ENCODE measurements around the gene MRPS34.

MRPS34 gene

DNA sequence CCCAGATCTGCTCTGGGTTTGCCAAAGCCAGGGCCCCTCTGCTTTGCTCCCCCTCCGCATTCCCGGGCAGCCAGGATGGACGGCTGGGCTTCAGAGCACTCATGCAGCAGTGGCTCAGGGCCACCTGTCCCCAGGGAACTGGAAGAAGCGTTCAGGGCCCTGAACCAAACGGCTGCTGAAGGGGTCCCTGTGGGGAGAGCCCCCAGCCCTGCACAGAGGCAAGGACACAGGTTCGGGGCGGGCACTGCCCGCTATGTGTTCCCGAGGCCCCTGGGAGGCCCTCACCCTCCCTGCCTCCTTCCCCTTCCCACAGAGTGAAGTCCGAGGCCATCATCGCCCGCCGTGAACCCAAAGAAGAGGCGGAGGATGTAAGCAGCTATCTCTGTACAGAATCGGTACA lies 12.0 kb downstream of the MRPS34 start:
- no peak for DNase-seq (ENCODE audit: low read depth)
- TF ChIP-seq, protein P1, sequence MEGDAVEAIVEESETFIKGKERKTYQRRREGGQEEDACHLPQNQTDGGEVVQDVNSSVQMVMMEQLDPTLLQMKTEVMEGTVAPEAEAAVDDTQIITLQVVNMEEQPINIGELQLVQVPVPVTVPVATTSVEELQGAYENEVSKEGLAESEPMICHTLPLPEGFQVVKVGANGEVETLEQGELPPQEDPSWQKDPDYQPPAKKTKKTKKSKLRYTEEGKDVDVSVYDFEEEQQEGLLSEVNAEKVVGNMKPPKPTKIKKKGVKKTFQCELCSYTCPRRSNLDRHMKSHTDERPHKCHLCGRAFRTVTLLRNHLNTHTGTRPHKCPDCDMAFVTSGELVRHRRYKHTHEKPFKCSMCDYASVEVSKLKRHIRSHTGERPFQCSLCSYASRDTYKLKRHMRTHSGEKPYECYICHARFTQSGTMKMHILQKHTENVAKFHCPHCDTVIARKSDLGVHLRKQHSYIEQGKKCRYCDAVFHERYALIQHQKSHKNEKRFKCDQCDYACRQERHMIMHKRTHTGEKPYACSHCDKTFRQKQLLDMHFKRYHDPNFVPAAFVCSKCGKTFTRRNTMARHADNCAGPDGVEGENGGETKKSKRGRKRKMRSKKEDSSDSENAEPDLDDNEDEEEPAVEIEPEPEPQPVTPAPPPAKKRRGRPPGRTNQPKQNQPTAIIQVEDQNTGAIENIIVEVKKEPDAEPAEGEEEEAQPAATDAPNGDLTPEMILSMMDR (IDR thresholded peaks at IDR 0.05; ENCODE audit: control insufficient read depth, extremely low read depth, insufficient read depth) = no peak
- no peak overlapping the region for H3K4me3 ChIP-seq (ENCODE audit: low read depth, low read length)

DNA sequence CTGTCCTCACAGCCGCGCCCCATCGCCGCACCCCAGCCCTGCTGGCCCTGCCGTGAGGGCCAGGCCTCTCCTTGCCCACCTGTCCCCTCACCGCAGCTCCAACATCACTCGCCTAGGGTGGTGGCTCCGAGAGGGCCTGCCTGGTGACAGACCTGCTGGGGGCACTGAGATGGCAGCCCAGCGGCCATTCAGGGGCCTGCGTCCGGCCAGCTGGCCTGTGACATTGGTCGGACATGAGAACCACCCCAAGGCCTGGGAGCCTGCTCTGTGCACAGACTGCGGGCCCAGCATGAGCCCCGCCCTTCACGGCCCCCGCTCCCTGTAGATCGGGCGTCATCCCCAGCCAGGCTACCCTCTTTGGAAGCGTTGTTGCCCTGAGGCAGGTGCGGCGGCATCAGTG lies 13.4 kb downstream of the MRPS34 start:
- TF ChIP-seq, protein P1 (IDR thresholded peaks at IDR 0.05; ENCODE audit: control insufficient read depth, extremely low read depth, insufficient read depth) = no peak
- no peak for DNase-seq (ENCODE audit: low read depth)

DNA sequence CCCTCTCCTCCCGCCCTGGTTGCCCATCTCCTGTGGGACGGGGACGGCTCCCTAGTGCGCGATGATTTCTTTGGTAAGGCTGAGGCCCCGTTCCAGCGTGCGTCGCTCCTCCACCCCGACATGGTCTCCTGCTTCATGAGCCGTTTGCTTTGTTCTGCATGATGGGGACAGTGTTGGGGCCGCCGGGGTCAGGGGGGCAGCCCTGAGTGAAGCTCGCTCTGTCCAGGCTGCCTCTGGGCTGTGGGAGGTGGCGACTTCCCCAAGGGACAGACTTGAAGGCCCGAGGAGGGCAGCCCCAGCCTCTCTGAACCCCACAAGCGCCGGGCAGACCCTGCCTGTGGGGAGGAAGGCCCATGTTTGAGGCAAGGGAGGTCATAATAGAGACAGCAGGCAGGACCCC lies 14.0 kb downstream of the MRPS34 start:
- no peak for DNase-seq (ENCODE audit: low read depth)
- TF ChIP-seq, protein P1 (IDR thresholded peaks at IDR 0.05; ENCODE audit: control insufficient read depth, extremely low read depth, insufficient read depth) = no peak
- H3K4me3 ChIP-seq (ENCODE audit: low read depth, low read length) = no peak overlapping the region

More for the DNA sequence above, 13.4 kb downstream of the MRPS34 start:
- H3K4me3 ChIP-seq (ENCODE audit: low read depth, low read length) = no peak overlapping the region

DNA sequence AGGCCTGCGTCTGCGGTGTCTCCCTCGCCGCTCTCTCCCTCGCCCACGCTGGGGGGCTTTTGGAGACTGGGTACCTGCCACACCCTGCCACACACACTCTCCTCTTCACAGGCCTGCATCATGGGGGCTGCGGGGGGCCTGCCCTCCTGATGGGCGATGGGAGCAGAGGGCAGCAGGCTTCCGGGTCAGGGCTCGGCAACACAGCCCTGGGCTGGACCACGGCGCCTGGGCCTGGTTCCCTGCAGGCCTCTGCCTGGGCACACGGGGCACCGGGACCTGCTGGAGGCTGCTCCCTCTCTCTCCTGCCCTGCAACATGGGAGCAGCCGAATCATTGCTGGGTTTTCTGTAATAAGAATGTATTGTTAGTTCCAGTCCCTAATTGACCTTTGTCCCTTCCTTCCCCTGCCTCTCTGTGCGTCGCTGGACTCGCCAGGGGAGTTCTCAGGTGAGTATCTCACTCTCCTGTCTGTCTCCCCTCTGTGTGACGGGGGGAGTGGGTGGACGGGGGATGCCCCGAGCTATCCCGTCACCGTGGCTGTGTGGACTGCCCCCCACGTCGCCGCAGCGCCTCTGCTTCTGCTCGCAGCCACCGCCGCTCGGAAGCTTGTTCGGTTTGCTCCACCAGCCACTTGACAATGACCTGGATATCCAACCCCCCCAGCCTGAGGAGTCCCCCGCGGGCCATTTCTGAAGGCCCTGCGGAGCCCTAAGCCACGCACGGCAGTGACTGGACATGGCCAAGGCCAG lies 15.0 kb downstream of the MRPS34 start:
- H3K4me3 ChIP-seq (ENCODE audit: low read depth, low read length) = no peak overlapping the region
- TF ChIP-seq, protein P1 (IDR thresholded peaks at IDR 0.05; ENCODE audit: control insufficient read depth, extremely low read depth, insufficient read depth) = no peak
- no peak for DNase-seq (ENCODE audit: low read depth)

DNA sequence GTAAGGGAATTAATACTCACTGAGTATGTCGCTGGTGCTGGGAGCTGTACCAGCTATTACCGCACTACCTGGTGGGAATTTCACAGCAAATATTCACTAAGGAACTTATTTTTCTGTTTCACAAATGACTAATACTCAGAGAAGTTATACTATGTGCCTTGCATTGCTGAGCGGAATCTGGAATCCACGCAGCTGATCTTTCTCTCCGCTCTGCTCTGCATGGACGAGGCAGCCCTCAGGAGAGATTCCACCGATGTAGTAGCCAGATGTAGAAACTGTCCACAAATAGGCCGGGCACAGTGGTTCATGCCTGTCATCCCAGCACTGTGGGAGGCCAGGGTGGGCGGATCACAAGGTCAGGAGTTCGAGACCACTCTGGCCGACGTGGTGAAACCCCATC lies 18.7 kb downstream of the MRPS34 start:
- TF ChIP-seq, protein P1 (IDR thresholded peaks at IDR 0.05; ENCODE audit: control insufficient read depth, extremely low read depth, insufficient read depth) = no peak
- no peak for DNase-seq (ENCODE audit: low read depth)
- no peak overlapping the region for H3K4me3 ChIP-seq (ENCODE audit: low read depth, low read length)

DNA sequence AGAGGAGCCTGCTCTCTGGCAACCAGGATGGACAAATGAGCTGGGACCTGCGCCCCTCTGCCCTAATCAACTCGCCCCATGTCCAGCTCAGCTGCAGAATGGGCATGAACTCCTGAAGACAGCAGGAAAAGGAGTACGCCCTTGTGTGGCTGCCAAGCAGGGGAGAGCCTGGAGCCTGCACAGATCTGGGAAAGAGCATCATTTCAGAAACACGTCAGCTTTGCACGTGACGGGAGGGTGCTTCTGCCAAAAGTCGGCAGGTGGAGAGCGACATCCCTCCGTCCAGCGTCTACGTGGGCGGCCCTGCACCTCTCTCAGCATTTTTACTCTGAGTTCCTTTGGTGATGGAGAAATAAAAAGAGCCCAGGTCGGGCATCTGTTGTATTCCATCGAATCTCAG lies 20.1 kb downstream of the MRPS34 start:
- DNase-seq (ENCODE audit: low read depth) = no peak
- TF ChIP-seq, protein P1 (IDR thresholded peaks at IDR 0.05; ENCODE audit: control insufficient read depth, extremely low read depth, insufficient read depth) = no peak
- no peak overlapping the region for H3K4me3 ChIP-seq (ENCODE audit: low read depth, low read length)

DNA sequence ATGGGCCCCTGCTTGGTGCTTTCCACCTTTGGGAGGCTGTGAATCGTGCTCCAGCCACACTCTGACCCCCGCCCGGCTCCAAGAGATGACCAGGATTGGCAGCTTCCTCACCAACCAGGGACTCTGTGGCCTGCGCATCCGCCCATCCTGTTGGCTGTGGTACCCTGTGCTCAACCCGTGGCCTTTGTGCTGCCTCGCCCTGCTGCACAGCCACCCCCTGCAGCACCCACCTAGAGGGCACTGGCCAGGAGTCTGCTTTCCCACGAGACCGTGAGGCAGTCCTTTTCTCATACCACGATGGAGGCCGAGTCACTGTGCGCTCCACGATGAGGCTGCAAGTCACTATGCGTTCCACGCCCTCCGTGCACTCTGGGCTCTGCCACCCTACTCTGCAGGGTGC lies 21.0 kb downstream of the MRPS34 start:
- DNase-seq (ENCODE audit: low read depth) = no peak
- TF ChIP-seq, protein P1 (IDR thresholded peaks at IDR 0.05; ENCODE audit: control insufficient read depth, extremely low read depth, insufficient read depth) = no peak
- no peak overlapping the region for H3K4me3 ChIP-seq (ENCODE audit: low read depth, low read length)
